Measurements from ENCODE around the gene BICC1.

- TF ChIP-seq CTCF (IDR thresholded peaks at IDR 0.05) (no peak), POLR2A (IDR thresholded peaks at IDR 0.05) (no peak)
Measured at GRCh38 chr10:58578366-58578765, 65.7 kb downstream of the BICC1 start.
